WERI-Rb-1 (cell line): ENCODE measurements around the gene TTLL7.
"Not testable (repeated sequence)": the region's sequence is repeated elsewhere in the genome, so short reads cannot be mapped to it uniquely, and the experiment has no call there.

Experiments
- DNase-seq: peaks from one replicate; pipeline ENCODE4 v3.0.0-alpha.2; 2020
- H3K27ac ChIP-seq: fragments of 250-450 bp; sonication (Bioruptor Pico); 2 replicates; pipeline ENCODE4 v1.5.1; 2020; ENCODE audit warnings: mild to moderate bottlenecking, moderate library complexity
- H3K27me3 ChIP-seq: fragments of 250-450 bp; sonication (Bioruptor Pico); 2 replicates; pipeline ENCODE4 v1.5.1; 2021; ENCODE audit warnings: mild to moderate bottlenecking, low read depth, moderate library complexity; ENCODE audit not compliant: insufficient read depth, severe bottlenecking
- H3K36me3 ChIP-seq: fragments of 250-450 bp; sonication (Bioruptor Pico); 2 replicates; pipeline ENCODE4 v1.5.1; 2020; ENCODE audit warnings: mild to moderate bottlenecking, moderate library complexity
- H3K4me3 ChIP-seq: 2 replicates; pipeline ENCODE4 v1.5.1; 2011; ENCODE audit warnings: low read depth, mild to moderate bottlenecking, control low read depth, low read length
- H3K9me3 ChIP-seq: fragments of 250-450 bp; sonication (Bioruptor Pico); 2 replicates; pipeline ENCODE4 v1.5.1; 2021; ENCODE audit warnings: mild to moderate bottlenecking, moderate library complexity; ENCODE audit not compliant: severe bottlenecking
- TF ChIP-seq, protein P1 (sequence below): IDR thresholded peaks from 2 replicates; pipeline ENCODE4 v1.5.1; 2011; ENCODE audit warnings: low read depth, mild to moderate bottlenecking, control low read depth, inconsistent platforms, low read length

TTLL7 gene

DNA sequence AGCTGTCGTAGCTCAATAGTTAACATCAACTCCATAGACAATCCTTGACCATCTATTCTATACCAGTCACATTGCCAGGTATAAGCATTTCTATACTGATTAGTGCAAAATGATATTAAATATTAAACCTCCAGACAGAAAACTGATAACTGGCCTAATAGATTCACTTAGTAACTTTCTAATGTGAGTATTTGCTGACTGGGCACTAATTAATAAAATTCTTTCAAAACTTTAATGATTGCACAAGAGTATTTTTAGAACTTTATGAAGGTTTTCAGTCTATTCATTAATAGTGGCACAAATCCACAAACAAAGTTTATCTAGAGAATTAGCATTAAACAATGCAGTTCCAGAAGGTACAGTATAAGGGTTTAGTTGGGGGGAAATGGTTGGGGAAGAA, 79.1 kb downstream of the TTLL7 start:
- Histone ChIP-seq H3K36me3 (peaks cover 31% of the 10 kb centered on the region), H3K9me3 (no peaks in the 10 kb centered on the region), H3K27me3 (no peaks in the 10 kb centered on the region), H3K4me3 (no peak overlapping the region), H3K27ac (no peak overlapping the region)
- TF ChIP-seq, protein P1, sequence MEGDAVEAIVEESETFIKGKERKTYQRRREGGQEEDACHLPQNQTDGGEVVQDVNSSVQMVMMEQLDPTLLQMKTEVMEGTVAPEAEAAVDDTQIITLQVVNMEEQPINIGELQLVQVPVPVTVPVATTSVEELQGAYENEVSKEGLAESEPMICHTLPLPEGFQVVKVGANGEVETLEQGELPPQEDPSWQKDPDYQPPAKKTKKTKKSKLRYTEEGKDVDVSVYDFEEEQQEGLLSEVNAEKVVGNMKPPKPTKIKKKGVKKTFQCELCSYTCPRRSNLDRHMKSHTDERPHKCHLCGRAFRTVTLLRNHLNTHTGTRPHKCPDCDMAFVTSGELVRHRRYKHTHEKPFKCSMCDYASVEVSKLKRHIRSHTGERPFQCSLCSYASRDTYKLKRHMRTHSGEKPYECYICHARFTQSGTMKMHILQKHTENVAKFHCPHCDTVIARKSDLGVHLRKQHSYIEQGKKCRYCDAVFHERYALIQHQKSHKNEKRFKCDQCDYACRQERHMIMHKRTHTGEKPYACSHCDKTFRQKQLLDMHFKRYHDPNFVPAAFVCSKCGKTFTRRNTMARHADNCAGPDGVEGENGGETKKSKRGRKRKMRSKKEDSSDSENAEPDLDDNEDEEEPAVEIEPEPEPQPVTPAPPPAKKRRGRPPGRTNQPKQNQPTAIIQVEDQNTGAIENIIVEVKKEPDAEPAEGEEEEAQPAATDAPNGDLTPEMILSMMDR = no peak
- no peak for DNase-seq

DNA sequence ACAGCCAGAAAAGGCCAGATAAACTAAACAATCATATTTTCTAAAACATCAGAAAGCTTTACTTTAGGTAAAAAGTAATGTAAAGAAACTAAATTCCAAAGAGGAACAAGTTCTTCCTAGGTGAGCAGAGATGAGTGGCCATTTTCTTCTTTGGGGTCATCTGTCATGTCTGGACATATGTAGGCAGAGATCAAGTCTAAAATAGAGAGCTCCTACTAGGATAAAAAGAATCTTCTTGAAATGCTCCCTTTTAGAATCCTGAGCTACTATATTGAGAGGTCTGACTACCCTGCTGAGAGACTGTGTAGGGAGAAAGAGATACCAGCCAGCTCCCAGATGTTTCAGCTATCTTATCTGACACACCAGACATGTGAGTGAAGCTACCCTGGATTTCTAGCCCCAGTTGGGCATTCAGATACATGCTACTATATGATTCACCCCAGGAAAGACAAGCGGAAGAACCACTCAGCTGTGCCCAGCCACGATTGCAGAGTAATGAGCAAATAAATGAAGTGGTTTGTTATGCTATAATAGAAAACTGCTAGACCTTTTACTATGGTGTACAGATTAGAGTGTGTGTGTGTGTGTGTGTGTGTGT, 80.1 kb downstream of the TTLL7 start:
- H3K9me3 ChIP-seq = no peaks in the 10 kb centered on the region
- TF ChIP-seq, protein P1 = no peak
- no peak overlapping the region for H3K27ac ChIP-seq
- H3K27me3 ChIP-seq = no peaks in the 10 kb centered on the region
- H3K36me3 ChIP-seq = peaks cover 29% of the 10 kb centered on the region
- DNase-seq = no peak
- no peak overlapping the region for H3K4me3 ChIP-seq

DNA sequence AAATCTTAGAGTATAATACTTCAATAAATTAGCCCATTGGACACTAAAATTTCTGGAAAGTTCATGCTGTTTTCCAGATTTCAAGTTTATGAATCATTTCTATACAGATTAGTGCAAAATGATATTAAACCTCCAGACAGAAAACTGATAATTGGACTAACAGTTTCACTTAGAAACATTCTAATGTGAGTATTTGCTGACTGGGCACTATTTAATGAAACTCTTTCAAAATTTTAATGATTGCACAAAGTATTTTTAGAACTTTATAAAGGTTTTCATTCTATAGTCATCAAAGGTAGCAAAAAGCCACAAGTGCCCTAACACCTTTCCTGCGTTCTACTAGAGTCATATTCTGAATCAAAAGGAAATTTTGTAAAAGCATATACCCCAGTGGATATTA, 81.0 kb downstream of the TTLL7 start:
- TF ChIP-seq, protein P1 = no peak
- Histone ChIP-seq H3K27ac (no peak overlapping the region), H3K4me3 (no peak overlapping the region), H3K36me3 (peaks cover 29% of the 10 kb centered on the region), H3K9me3 (no peaks in the 10 kb centered on the region), H3K27me3 (no peaks in the 10 kb centered on the region)
- DNase-seq = no peak

DNA sequence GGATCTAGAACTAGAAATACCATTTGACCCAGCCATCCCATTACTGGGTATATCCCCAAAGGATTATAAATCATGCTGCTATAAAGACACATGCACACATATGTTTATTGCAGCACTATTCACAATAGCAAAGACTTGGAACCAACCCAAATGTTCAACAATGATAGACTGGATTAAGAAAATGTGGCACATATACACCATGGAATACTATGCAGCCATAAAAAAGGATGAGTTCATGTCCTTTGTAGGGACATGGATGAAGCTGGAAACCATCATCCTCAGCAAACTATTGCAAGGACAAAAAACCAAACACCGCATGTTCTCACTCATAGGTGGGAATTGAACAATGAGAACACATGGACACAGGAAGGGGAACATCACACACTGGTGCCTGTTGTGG, 82.8 kb downstream of the TTLL7 start:
- H3K36me3 ChIP-seq = peaks cover 25% of the 10 kb centered on the region
- not testable (repeated sequence) for H3K27ac ChIP-seq, DNase-seq, H3K27me3 ChIP-seq, H3K4me3 ChIP-seq, H3K9me3 ChIP-seq

DNA sequence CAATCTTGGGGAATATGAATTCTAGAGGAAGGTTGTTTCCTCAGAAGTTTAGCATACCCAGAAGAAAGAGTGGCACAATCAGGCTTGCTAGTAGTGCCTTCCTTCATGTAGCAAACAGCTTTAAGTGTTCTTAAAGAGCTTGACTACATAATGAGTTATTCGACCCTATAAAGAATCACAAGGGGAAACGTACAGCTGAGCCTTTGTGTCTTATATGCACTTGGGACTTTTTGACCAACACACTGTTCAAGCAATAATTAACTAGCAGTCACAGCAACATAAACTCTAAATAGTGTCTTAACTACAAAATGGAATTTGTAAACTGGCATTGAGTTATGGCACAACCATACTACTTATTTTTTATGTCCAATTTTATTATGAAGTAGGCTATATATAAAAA, 86.1 kb downstream of the TTLL7 start:
- H3K27ac ChIP-seq = no peak overlapping the region
- no peaks in the 10 kb centered on the region for H3K27me3 ChIP-seq
- H3K9me3 ChIP-seq = no peaks in the 10 kb centered on the region
- no peak for DNase-seq
- peaks cover 25% of the 10 kb centered on the region for H3K36me3 ChIP-seq
- no peak overlapping the region for H3K4me3 ChIP-seq
- TF ChIP-seq, protein P1 = no peak

DNA sequence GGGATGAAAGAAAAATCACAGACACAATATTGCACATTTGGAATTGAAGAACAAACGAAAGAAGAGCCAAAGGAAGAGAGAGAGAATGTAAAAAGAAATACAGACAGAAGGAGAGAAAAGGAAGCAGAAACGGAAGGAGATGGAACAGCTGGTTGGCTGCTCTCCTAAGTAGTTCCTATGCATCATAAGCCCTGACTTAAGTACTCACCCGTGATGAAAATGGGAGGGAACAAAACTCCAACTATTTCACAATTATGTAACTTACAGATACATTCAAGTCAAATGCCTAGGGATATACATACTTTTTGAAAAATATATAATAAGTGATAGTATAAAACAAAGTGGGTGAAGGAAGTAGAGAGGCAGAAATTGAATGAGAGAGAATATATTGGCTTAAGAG, 88.5 kb downstream of the TTLL7 start:
- Histone ChIP-seq H3K9me3 (no peaks in the 10 kb centered on the region), H3K36me3 (peaks cover 17% of the 10 kb centered on the region), H3K4me3 (no peak overlapping the region), H3K27me3 (no peaks in the 10 kb centered on the region), H3K27ac (no peak overlapping the region)
- DNase-seq = no peak
- TF ChIP-seq, protein P1 = no peak
